ENCODE measurements around the gene MRS2.
"Not testable (repeated sequence)": the region's sequence is repeated elsewhere in the genome, so short reads cannot be mapped to it uniquely, and the experiment has no call there.

MRS2 gene

GRCh38 chr6:24402697-24403500 lies at the start of gene MRS2:
TSS of gene MRS2 (plus strand) at chr6:24402936. CDS start at chr6:24403047, 111 bp downstream.
- peak; percentile 89 for DNase-seq

- no peak for DNase-seq
Measured at GRCh38 chr6:24353861-24354260, 48.9 kb upstream of the MRS2 start.

GRCh38 chr6:24355393-24355792 lies 47.3 kb upstream of the MRS2 start:
- no peak for DNase-seq

- no peak for DNase-seq
Measured at GRCh38 chr6:24356310-24356973, 46.3 kb upstream of the MRS2 start.

GRCh38 chr6:24357336-24358218 lies 45.2 kb upstream of the MRS2 start, which contains the start of gene DCDC2:
TSS of gene DCDC2 (minus strand) at chr6:24358059. CDS start at chr6:24357750, 309 bp downstream.
- DNase-seq: peak; percentile 8

- DNase-seq: no peak
Measured at GRCh38 chr6:24358219-24358821, 44.4 kb upstream of the MRS2 start.

- DNase-seq: peak; percentile 45
Measured at GRCh38 chr6:24359640-24360454, 42.9 kb upstream of the MRS2 start.

- DNase-seq: not testable (repeated sequence)
Measured at GRCh38 chr6:24362363-24362762, 40.4 kb upstream of the MRS2 start.

- not testable (repeated sequence) for DNase-seq
Measured at GRCh38 chr6:24365103-24365633, 37.6 kb upstream of the MRS2 start.

- DNase-seq: no peak
Measured at GRCh38 chr6:24374612-24375011, 28.1 kb upstream of the MRS2 start.

- no peak for DNase-seq
Measured at GRCh38 chr6:24376871-24377270, 25.9 kb upstream of the MRS2 start.

GRCh38 chr6:24378473-24379097 lies 24.2 kb upstream of the MRS2 start:
- no peak for DNase-seq

GRCh38 chr6:24381476-24382219 lies 21.1 kb upstream of the MRS2 start:
- DNase-seq: no peak

GRCh38 chr6:24382220-24382540 lies 20.6 kb upstream of the MRS2 start:
- DNase-seq: no peak

- DNase-seq: not testable (repeated sequence)
Measured at GRCh38 chr6:24382891-24383494, 19.7 kb upstream of the MRS2 start.

GRCh38 chr6:24384369-24385130 lies 18.2 kb upstream of the MRS2 start:
- not testable (repeated sequence) for DNase-seq

- DNase-seq: no peak
Measured at GRCh38 chr6:24385536-24386269, 17.0 kb upstream of the MRS2 start.

GRCh38 chr6:24387818-24388217 lies 14.9 kb upstream of the MRS2 start:
- DNase-seq: no peak

Data from inflammatory macrophage treated with lipopolysaccharide for 4 hours (primary cell).